HG03571 (cell line): ENCODE results near the gene SLC17A3.

Experiments
- ATAC-seq: cut with Tn5 transposase; IDR thresholded peaks from one replicate; pipeline ENCODE4 v1.9.1; 2021; ENCODE audit not compliant: unreplicated experiment

Gene SLC17A3

GRCh38 chr6:25835442-25836283 is 38.4 kb downstream of the SLC17A3 start:
- ATAC-seq = no peak

DNA sequence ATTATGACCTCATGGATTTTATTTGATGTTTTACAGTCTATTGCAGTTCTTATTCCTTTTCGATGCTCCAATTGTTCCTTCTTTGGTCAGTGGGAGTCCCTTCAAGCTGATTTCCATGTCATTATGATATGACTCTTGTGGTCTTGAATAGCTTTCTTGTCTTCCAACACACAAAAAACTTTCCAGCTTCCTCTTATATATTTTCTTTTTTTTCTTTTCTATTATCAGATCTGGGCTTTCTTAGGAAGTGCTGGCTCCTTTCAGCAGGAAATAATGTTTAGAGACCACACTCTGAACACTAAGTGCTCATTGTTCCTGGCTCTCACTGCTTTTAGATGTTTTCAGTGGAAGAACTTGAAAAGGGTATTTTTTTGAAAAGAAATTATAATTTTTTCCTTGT is 39.1 kb downstream of the SLC17A3 start:
- no peak for ATAC-seq

- ATAC-seq = no peak
Observed at GRCh38 chr6:25833136-25833535, 40.9 kb downstream of the SLC17A3 start.

DNA sequence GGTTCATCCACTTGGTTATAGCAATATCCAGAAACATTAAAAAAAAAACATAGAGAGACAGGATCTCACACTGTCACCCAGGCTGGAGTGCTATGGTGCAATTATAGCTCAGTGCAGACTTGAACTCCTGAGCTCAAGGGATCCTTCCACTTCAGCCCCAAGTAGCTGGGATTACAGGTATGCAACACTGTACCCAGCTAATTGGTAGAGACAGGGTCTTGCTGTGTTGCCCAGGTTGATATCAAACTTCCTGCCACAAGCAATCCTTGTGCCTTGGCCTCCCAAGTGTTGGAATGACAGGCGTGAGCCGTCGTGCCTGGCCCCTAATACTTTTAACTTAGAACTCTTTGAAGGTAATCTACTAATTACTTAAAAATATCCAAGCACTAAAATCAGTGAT is 41.4 kb downstream of the SLC17A3 start:
- no peak for ATAC-seq

DNA sequence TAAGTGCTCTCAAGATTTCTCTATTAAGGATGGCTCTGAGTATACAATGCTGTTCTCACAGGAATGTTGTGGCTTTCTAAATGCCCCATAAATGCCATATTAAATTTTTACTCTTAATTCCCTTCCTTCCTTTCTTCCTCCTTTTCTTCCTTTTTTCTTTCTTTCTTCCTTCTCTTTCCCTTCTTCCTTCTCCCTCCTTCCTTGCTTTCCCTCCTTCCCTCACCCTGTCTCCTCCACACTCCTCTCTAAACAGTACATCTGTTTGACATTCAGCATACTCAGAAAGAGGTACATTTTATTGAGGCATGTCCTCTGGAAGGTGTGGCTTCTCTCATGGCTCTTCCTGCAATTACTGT is 41.8 kb downstream of the SLC17A3 start:
- ATAC-seq = no peak

DNA sequence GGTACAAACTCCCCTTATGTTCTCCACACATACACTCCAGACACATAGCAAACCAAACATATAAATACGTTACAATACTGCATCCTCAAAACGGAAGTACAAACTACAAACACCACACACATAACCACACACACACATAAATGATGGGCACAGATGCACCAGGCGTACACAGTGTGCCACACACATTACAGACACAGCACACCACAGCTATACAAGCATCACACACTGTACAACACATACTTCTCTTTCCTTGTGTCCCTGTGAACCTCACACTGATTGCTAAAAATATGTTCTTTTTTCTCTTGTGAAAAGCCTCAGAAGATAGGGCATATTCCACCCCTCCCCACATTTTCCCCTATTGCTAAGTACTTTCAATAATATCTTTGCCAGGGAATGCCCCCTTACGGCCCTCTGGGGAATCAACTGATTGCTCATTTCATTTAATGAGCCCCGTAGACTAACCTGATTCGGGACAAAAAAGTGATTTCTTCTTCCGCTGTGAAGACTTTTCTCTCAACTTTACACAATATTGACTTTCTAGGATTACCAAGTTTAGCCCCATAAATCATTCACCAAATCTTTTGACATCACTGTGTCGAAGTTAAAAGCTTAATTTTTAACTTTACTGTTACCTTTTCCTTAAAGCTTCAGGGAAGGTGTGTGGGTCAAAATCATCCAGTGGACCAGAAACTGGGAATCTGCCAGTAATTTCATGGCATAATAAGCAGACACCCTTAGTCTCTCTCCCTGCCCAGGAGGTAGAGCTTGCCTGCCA is 42.3 kb downstream of the SLC17A3 start, which contains the start of gene SLC17A1:
Gene SLC17A1 (minus strand): TSS at position 521 of the 775 bp plus-strand sequence. CDS start 1,495 bp downstream, outside the sequence.
- ATAC-seq = no peak

DNA sequence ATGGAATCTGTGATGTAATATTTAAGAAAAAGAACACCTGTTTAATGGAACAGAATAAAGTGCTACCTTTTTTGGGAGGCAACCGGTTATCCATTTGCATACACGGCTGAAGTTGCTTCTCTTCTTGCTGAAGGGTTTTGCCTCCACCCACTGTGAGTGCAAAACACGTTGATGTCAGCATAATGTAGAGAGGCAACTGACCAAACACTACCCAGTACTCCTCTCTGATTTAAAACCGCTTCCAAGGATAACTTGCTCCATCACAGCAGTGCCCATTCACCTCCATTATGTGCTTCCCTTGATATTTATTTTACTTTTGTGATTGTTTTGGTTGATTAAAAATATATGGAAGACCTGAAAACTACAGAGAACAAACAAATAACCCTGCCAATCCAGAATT is 43.6 kb downstream of the SLC17A3 start:
- ATAC-seq = no peak

DNA sequence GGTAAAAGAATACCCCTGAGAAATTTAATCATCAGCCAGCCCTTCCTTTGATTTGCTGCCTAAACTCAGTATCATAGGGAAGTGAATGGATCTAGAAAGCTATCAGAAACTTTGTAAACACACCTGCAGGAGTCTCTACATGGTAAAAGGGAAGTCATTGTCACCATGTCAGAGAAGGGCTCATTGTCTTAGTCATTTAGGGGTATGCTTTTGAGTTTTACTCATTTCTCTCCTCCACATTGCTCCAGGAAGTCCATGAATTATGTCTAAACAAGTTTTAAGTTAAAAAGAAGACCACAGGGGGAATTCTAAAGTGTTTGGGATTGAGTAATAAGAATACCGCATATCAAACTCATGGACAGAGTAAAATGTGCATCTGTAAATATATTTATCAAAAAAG is 44.7 kb downstream of the SLC17A3 start:
- ATAC-seq = no peak

DNA sequence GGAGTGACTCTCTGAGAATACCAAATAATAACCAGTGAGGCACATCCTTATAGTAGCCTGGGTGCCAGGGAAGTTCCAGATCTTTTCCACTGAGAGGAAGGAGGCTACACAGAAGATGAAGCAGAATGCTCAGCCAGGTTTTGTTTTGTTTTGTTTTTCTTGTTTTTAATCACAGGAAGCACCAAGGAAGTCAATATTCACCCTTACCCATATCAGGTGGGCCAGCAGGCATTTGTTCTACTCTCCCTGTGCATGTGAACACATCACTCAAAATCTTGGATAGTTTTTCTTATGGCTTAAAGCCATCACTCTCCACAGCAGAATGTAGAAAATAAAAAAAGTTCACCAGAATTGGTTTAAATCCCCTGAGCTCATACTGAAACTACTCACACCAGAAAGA is 52.7 kb downstream of the SLC17A3 start:
- ATAC-seq = no peak

DNA sequence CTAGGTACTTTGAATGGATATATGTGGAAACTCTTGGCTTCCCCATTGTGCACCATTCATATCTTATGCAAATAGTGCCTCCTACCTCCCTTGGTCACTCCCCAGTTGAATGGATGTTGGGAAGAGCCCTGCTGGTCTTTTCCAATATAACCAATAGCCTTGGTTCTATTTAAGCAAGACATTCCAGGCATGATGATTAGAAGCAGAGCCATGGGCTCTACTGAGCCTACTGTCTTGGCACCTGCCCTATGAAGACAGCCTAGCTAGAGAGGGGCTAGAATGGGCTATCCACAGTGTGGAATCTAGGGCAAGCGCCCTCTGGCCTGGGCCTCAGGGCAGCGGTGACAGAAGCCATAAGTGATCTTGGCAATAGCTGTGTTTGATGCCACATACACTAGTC is 57.8 kb downstream of the SLC17A3 start:
- no peak for ATAC-seq

GRCh38 chr6:25815194-25815593 is 58.8 kb downstream of the SLC17A3 start:
- ATAC-seq = no peak

DNA sequence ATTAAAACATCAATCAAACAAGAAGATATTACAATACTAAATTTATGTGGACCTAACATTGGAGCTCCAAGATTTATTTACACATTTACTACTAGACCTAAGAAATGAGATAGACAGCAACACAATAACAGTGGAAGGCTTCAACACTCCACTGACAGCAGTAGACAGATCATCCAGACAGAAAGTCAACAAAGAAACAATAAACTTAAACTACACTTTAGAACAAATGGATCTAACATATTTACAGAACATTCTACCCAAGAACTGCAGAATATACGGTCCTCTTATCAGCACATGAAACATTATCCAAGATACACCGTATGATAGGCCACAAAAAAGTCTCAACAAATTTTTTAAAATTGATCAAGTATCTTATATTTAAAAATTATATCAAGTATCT is 69.2 kb downstream of the SLC17A3 start:
- ATAC-seq = no peak

DNA sequence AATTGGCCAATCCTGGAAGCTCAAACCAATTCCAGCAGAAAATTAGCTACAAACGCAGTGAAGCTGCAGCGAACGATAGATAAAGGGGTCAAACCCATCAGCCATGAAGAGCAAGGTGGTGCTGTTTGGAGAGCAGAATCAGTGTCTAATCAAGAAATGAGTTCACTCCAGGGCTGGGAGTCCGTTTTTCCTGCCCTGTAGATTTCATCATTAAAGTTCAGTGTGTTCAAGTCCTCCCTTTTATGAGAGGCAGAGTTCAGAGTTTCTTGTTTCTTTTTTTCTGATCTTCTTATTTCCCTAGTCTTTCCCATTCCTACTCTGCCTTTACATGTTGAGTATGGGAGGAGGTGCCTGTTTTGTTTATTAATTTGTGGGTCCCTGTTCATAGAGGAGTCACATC is 72.6 kb downstream of the SLC17A3 start:
- no peak for ATAC-seq
